NCI-H1417 treated with DMSO at 0.1 percent for 48 hours (cell line): ENCODE measurements around the gene GALNS.
"Not testable (repeated sequence)": the region's sequence is repeated elsewhere in the genome, so short reads cannot be mapped to it uniquely, and the experiment has no call there.

Source experiments
- DNase-seq: peaks from one replicate; lab custom pipeline; 2025; lab: John Stamatoyannopoulos, UW

Gene GALNS

GRCh38 chr16:88836791-88837190 is 20.0 kb downstream of the GALNS start:
- no peak for DNase-seq

GRCh38 chr16:88835818-88836217 is 20.9 kb downstream of the GALNS start:
- DNase-seq, result no peak

- DNase-seq, result no peak
These were observed 21.4 kb downstream of the GALNS start for GRCh38 chr16:88835383-88835782.

- no peak for DNase-seq
These were observed 22.1 kb downstream of the GALNS start for GRCh38 chr16:88834670-88835069.

- DNase-seq, result no peak
These were observed 23.7 kb downstream of the GALNS start for GRCh38 chr16:88833086-88833485.

GRCh38 chr16:88831838-88832237 is 24.9 kb downstream of the GALNS start:
- DNase-seq, result no peak

- DNase-seq, result no peak
These were observed 26.0 kb downstream of the GALNS start for GRCh38 chr16:88830783-88831182.

- no peak for DNase-seq
These were observed 26.5 kb downstream of the GALNS start for GRCh38 chr16:88830258-88830657.

- DNase-seq, result no peak
These were observed 28.0 kb downstream of the GALNS start for GRCh38 chr16:88828711-88829110.

- DNase-seq, result no peak
These were observed 29.0 kb downstream of the GALNS start for GRCh38 chr16:88827727-88828126.

GRCh38 chr16:88826070-88826840 is 30.5 kb downstream of the GALNS start:
- no peak for DNase-seq

- no peak for DNase-seq
These were observed 31.6 kb downstream of the GALNS start for GRCh38 chr16:88825146-88825545.

- DNase-seq, result no peak
These were observed 32.3 kb downstream of the GALNS start for GRCh38 chr16:88824256-88825077.

- not testable (repeated sequence) for DNase-seq
These were observed 33.1 kb downstream of the GALNS start for GRCh38 chr16:88823646-88824045.

- no peak for DNase-seq
These were observed 34.3 kb downstream of the GALNS start for GRCh38 chr16:88822281-88823040.

- no peak for DNase-seq
These were observed 35.4 kb downstream of the GALNS start for GRCh38 chr16:88821168-88821850.

GRCh38 chr16:88820385-88821025 is 36.2 kb downstream of the GALNS start:
- no peak for DNase-seq

- DNase-seq, result no peak
These were observed 37.6 kb downstream of the GALNS start for GRCh38 chr16:88819126-88819525.

- DNase-seq, result no peak
These were observed 38.2 kb downstream of the GALNS start for GRCh38 chr16:88818575-88818874.

GRCh38 chr16:88817785-88818574 is 38.8 kb downstream of the GALNS start:
- DNase-seq, result no peak
